Large intestine (tissue), 12 donors: ENCODE results near the gene CAPZB. TPM values are rescaled to one million over a fixed set of nuclear protein-coding genes. Genes with fewer than 3 reads are reported as not detected.

Source experiments
- DNase-seq, 2 donors: peaks; one replicate each; pipeline versions ENCODE4 v3.0.0 to v3.0.0-alpha.2; 2013
- H3K27ac ChIP-seq: one replicate; pipeline ENCODE4 v1.5.1; 2013; ENCODE audit warnings: low read length
- H3K27me3 ChIP-seq: 2 replicates; pipeline ENCODE4 v1.6.1; 2013; ENCODE audit warnings: low read length; ENCODE audit not compliant: control insufficient read depth, insufficient read depth
- H3K36me3 ChIP-seq: 2 replicates; pipeline ENCODE4 v1.6.1; 2013; ENCODE audit warnings: low read length; ENCODE audit not compliant: control insufficient read depth, insufficient read depth
- H3K4me1 ChIP-seq: one replicate; pipeline ENCODE4 v1.6.1; 2013; ENCODE audit warnings: low read length; ENCODE audit not compliant: control insufficient read depth, insufficient read depth
- H3K4me3 ChIP-seq: one replicate; pipeline ENCODE4 v1.5.1; 2013; ENCODE audit warnings: low read length
- H3K9me3 ChIP-seq: one replicate; pipeline ENCODE4 v1.6.1; 2013; ENCODE audit warnings: mild to moderate bottlenecking, low read depth, low read length, moderate library complexity; ENCODE audit not compliant: control insufficient read depth
- WGBS: methylation state at CpG from one replicate; pipeline ENCODE4 v1.1.5; 2013; ENCODE audit warnings: low lambda C conversion rate; ENCODE audit not compliant: insufficient coverage; 5-methylcytosine and 5-hydroxymethylcytosine counted together
- long read RNA-seq, 11 donors: transcript quantifications; one replicate each; lab custom pipeline, GENCODE V29; 2026
- polyA plus RNA-seq: library from polyadenylated mRNA; unstranded; fragments of 120-200 nt; gene quantifications from one replicate; pipeline ENCODE4 v1.2.1, GENCODE V29; 2013

CAPZB gene
- 245 TPM for polyA plus RNA-seq
- long read RNA-seq, donor 1, transcript CAPZB-204 (8 exons, 1,568 nt) = minor isoform, 6 of 62 reads
- long read RNA-seq, donor 1, transcript CAPZB-201 (9 exons, 858 nt) = major isoform, 53 of 62 reads
- long read RNA-seq, donor 1, partial matches to known transcripts = 0 of 62 reads
- long read RNA-seq, donor 1, other reads (novel, unspliced or antisense) = 0 of 62 reads
- long read RNA-seq, donor 2, transcript CAPZB-201 (9 exons, 858 nt) = major isoform, 115 of 185 reads
- long read RNA-seq, donor 2, transcript CAPZB-204 (8 exons, 1,568 nt) = minor isoform, 6 of 185 reads
- long read RNA-seq, donor 2, partial matches to known transcripts = 62 of 185 reads
- long read RNA-seq, donor 2, other reads (novel, unspliced or antisense) = 0 of 185 reads
- long read RNA-seq, donor 3 = 0 reads
- long read RNA-seq, donor 4, transcript CAPZB-201 (9 exons, 858 nt) = major isoform, 11 of 11 reads
- long read RNA-seq, donor 4, partial matches to known transcripts = 0 of 11 reads
- long read RNA-seq, donor 4, other reads (novel, unspliced or antisense) = 0 of 11 reads
- long read RNA-seq, donor 5, transcript CAPZB-204 (8 exons, 1,568 nt) = minor isoform, 9 of 68 reads
- long read RNA-seq, donor 5, transcript CAPZB-201 (9 exons, 858 nt) = major isoform, 58 of 68 reads
- long read RNA-seq, donor 5, partial matches to known transcripts = 0 of 68 reads
- long read RNA-seq, donor 5, other reads (novel, unspliced or antisense) = 0 of 68 reads
- long read RNA-seq, donor 6, transcript CAPZB-204 (8 exons, 1,568 nt) = minor isoform, 18 of 127 reads
- long read RNA-seq, donor 6, transcript CAPZB-201 (9 exons, 858 nt) = major isoform, 73 of 127 reads
- long read RNA-seq, donor 6, partial matches to known transcripts = 28 of 127 reads
- long read RNA-seq, donor 6, other reads (novel, unspliced or antisense) = 0 of 127 reads
- long read RNA-seq, donor 7, transcript CAPZB-204 (8 exons, 1,568 nt) = minor isoform, 5 of 44 reads
- long read RNA-seq, donor 7, transcript CAPZB-201 (9 exons, 858 nt) = major isoform, 29 of 44 reads
- long read RNA-seq, donor 7, partial matches to known transcripts = 7 of 44 reads
- long read RNA-seq, donor 7, other reads (novel, unspliced or antisense) = 0 of 44 reads
- long read RNA-seq, donor 8, transcript CAPZB-201 (9 exons, 858 nt) = major isoform, 104 of 162 reads
- long read RNA-seq, donor 8, transcript CAPZB-204 (8 exons, 1,568 nt) = minor isoform, 7 of 162 reads
- long read RNA-seq, donor 8, partial matches to known transcripts = 48 of 162 reads
- long read RNA-seq, donor 8, other reads (novel, unspliced or antisense) = 0 of 162 reads
- long read RNA-seq, donor 9, transcript CAPZB-201 (9 exons, 858 nt) = major isoform, 56 of 74 reads
- long read RNA-seq, donor 9, transcript CAPZB-204 (8 exons, 1,568 nt) = minor isoform, 6 of 74 reads
- long read RNA-seq, donor 9, partial matches to known transcripts = 10 of 74 reads
- long read RNA-seq, donor 9, other reads (novel, unspliced or antisense) = 0 of 74 reads
- long read RNA-seq, donor 10, transcript CAPZB-204 (8 exons, 1,568 nt) = minor isoform, 5 of 113 reads
- long read RNA-seq, donor 10, transcript CAPZB-201 (9 exons, 858 nt) = major isoform, 87 of 113 reads
- long read RNA-seq, donor 10, partial matches to known transcripts = 18 of 113 reads
- long read RNA-seq, donor 10, other reads (novel, unspliced or antisense) = 0 of 113 reads
- long read RNA-seq, donor 11, transcript CAPZB-201 (9 exons, 858 nt) = major isoform, 51 of 71 reads
- long read RNA-seq, donor 11, transcript CAPZB-204 (8 exons, 1,568 nt) = minor isoform, 6 of 71 reads
- long read RNA-seq, donor 11, partial matches to known transcripts = 12 of 71 reads
- long read RNA-seq, donor 11, other reads (novel, unspliced or antisense) = 0 of 71 reads

GRCh38 chr1:19485362-19486187 lies at the start of gene CAPZB:
Gene CAPZB, minus strand, starts transcription at chr1:19485539. Its CDS starts 101 bp downstream, at chr1:19485438.
- no CpG with 5 or more reads among the region's 106 CpGs for WGBS
- Histone ChIP-seq H3K27ac (peak within 1 kb of the TSS; percentile 95), H3K4me1 (peaks cover 30% of the 10 kb centered on the region), H3K36me3 (peaks cover 23% of the 10 kb centered on the region), H3K4me3 (peak within 1 kb of the TSS; percentile 98), H3K27me3 (no peaks in the 10 kb centered on the region), H3K9me3 (no peaks in the 10 kb centered on the region)
- peak; percentile 91 to 95 for DNase-seq

GRCh38 chr1:19534281-19534680 lies 48.9 kb upstream of the CAPZB start:
- Histone ChIP-seq H3K9me3 (peaks cover 7% of the 10 kb centered on the region), H3K27ac (no peak overlapping the region), H3K4me1 (no peaks in the 10 kb centered on the region), H3K4me3 (no peak overlapping the region), H3K27me3 (no peaks in the 10 kb centered on the region), H3K36me3 (no peaks in the 10 kb centered on the region)
- 96% methylated on average over 4 of the region's 5 CpGs for WGBS
- DNase-seq = no peak

GRCh38 chr1:19533626-19534025 lies 48.3 kb upstream of the CAPZB start:
- Histone ChIP-seq H3K4me3 (no peak overlapping the region), H3K9me3 (peaks cover 7% of the 10 kb centered on the region), H3K4me1 (no peaks in the 10 kb centered on the region), H3K27ac (no peak overlapping the region), H3K27me3 (no peaks in the 10 kb centered on the region), H3K36me3 (no peaks in the 10 kb centered on the region)
- WGBS = no CpG with 5 or more reads among the region's 7 CpGs
- no peak for DNase-seq

- peak overlapping the region; percentile 55 for H3K27ac ChIP-seq
- no peak overlapping the region for H3K4me3 ChIP-seq
- no peak for DNase-seq
Observed at GRCh38 chr1:19532519-19532918, 47.2 kb upstream of the CAPZB start.

GRCh38 chr1:19529664-19530063 lies 44.3 kb upstream of the CAPZB start:
- H3K36me3 ChIP-seq = no peaks in the 10 kb centered on the region
- no peaks in the 10 kb centered on the region for H3K27me3 ChIP-seq
- WGBS = no CpG with 5 or more reads among the region's 7 CpGs
- no peak for DNase-seq
- H3K27ac ChIP-seq = no peak overlapping the region
- no peak overlapping the region for H3K4me3 ChIP-seq
- H3K4me1 ChIP-seq = no peaks in the 10 kb centered on the region
- H3K9me3 ChIP-seq = no peaks in the 10 kb centered on the region

More at GRCh38 chr1:19532519-19532918, 47.2 kb upstream of the CAPZB start:
- no CpG with 5 or more reads among the region's 4 CpGs for WGBS
- H3K36me3 ChIP-seq = no peaks in the 10 kb centered on the region
- H3K9me3 ChIP-seq = peaks cover 7% of the 10 kb centered on the region
- H3K27me3 ChIP-seq = no peaks in the 10 kb centered on the region
- no peaks in the 10 kb centered on the region for H3K4me1 ChIP-seq

- H3K4me1 ChIP-seq = no peaks in the 10 kb centered on the region
- DNase-seq = no peak
- WGBS = no CpG with 5 or more reads among the region's 2 CpGs
Observed at GRCh38 chr1:19528438-19528837, 43.1 kb upstream of the CAPZB start.

GRCh38 chr1:19525607-19526545 lies 40.5 kb upstream of the CAPZB start:
- 33% methylated on average over 1 of the region's 8 CpGs for WGBS
- Histone ChIP-seq H3K27me3 (no peaks in the 10 kb centered on the region), H3K4me3 (no peak overlapping the region), H3K4me1 (no peaks in the 10 kb centered on the region), H3K9me3 (no peaks in the 10 kb centered on the region), H3K36me3 (no peaks in the 10 kb centered on the region), H3K27ac (no peak overlapping the region)
- no peak for DNase-seq

More at GRCh38 chr1:19528438-19528837, 43.1 kb upstream of the CAPZB start:
- H3K27me3 ChIP-seq = no peaks in the 10 kb centered on the region
- H3K27ac ChIP-seq = no peak overlapping the region
- no peaks in the 10 kb centered on the region for H3K36me3 ChIP-seq
- no peaks in the 10 kb centered on the region for H3K9me3 ChIP-seq
- no peak overlapping the region for H3K4me3 ChIP-seq

GRCh38 chr1:19524791-19525190 lies 39.5 kb upstream of the CAPZB start:
- no peak overlapping the region for H3K4me3 ChIP-seq
- no peaks in the 10 kb centered on the region for H3K9me3 ChIP-seq
- DNase-seq = no peak
- no peaks in the 10 kb centered on the region for H3K36me3 ChIP-seq
- no peak overlapping the region for H3K27ac ChIP-seq
- no CpG with 5 or more reads among the region's 5 CpGs for whole genome bisulfite sequencing
- no peaks in the 10 kb centered on the region for H3K27me3 ChIP-seq
- H3K4me1 ChIP-seq = no peaks in the 10 kb centered on the region
